Measurements from ENCODE around the gene SPATA4. TPM values are rescaled to one million over a fixed set of nuclear protein-coding genes. Genes with fewer than 3 reads are reported as not detected.

SPATA4 gene
- total RNA-seq, 4 donors from 2014 or later, result not detected

DNA sequence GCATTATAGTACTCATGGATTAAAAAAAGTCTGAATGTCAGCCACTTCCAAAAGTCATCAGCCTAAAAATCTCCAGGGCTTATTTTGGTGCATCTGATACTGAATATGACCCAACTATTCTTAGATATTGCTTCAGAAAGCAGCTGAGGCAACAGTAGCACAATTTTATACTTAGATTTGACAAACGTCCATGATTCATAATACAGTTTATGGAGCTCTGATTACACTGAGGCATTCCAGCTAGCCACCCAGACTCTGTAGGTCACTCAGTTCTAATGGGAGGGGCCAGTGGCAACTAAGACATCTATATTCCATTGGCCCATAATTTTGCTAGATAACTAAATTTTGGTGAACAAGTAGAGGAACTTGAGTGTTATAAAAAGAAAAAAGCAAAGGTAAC is 10.3 kb downstream of the SPATA4 start:
- intact Hi-C loops (cut with DNase I), result no loop called here

GRCh38 chr4:176163041-176163440 is 32.3 kb downstream of the SPATA4 start:
- H3K9me3 ChIP-seq, result no peaks in the 10 kb centered on the region
- 87 to 92% methylated on average over 3 of the region's 3 CpGs for whole genome bisulfite sequencing, 2 donors

More for the DNA sequence above, 10.3 kb downstream of the SPATA4 start:
- no peak overlapping the region for H3K4me3 ChIP-seq
- TF ChIP-seq POLR2A (IDR thresholded peaks at IDR 0.05) (no peak), CTCF (IDR thresholded peaks at IDR 0.05) (no peak)
- DNase-seq, result no peak
- no peak overlapping the region for H3K27ac ChIP-seq
- H3K9me3 ChIP-seq, result no peaks in the 10 kb centered on the region
- no peaks in the 10 kb centered on the region for H3K36me3 ChIP-seq
- H3K4me1 ChIP-seq, result no peaks in the 10 kb centered on the region
- 42 to 50% methylated on average over 1 of the region's 1 CpG for WGBS, 2 donors
- H3K27me3 ChIP-seq, result no peaks in the 10 kb centered on the region

GRCh38 chr4:176156656-176157055 is 38.7 kb downstream of the SPATA4 start:
- Histone ChIP-seq H3K27ac (no peak overlapping the region), H3K9me3 (no peaks in the 10 kb centered on the region), H3K4me3 (no peak overlapping the region), H3K27me3 (no peaks in the 10 kb centered on the region), H3K4me1 (no peaks in the 10 kb centered on the region), H3K36me3 (peaks cover 0 to 6% (median 0%) of the 10 kb centered on the region in 3 donors)
- no peak for TF ChIP-seq CTCF (IDR thresholded peaks at IDR 0.05)
- TF ChIP-seq POLR2A (IDR thresholded peaks at IDR 0.05), result no peak
- 89 to 97% methylated on average over 5 of the region's 5 CpGs for WGBS, 2 donors
- no peak for DNase-seq
- intact Hi-C loops (cut with DNase I), result no loop called here

More at GRCh38 chr4:176163041-176163440, 32.3 kb downstream of the SPATA4 start:
- Histone ChIP-seq H3K27me3 (no peaks in the 10 kb centered on the region), H3K4me1 (no peaks in the 10 kb centered on the region), H3K4me3 (no peak overlapping the region), H3K27ac (no peak overlapping the region), H3K36me3 (peaks cover 0 to 6% (median 0%) of the 10 kb centered on the region in 3 donors)
- intact Hi-C loops (cut with DNase I), result no loop called here
- DNase-seq, result no peak
- TF ChIP-seq CTCF (IDR thresholded peaks at IDR 0.05), result no peak
- no peak for TF ChIP-seq POLR2A (IDR thresholded peaks at IDR 0.05)

DNA sequence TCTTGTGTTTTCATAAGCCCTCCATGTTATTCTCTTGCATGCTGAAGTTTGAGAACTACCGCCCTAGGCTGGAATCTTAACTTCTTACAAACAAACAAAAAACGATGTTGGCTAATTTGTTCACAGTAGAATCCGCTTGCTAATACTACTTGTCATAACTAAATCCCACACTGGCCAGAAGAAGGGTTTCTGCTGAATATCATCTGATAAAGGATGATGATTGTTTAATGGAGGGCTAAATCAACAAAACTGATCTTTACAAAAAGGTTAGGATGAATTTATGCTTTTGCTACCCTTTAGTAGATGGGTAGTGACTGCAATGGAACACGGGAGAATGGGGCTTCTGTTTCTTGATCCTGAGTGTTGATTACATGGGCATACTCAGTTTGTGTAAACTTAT is 42.3 kb downstream of the SPATA4 start:
- no peak for DNase-seq
- intact Hi-C loops (cut with DNase I), result no loop called here
- WGBS, 2 donors, result 56 to 58% methylated on average over 4 of the region's 4 CpGs

GRCh38 chr4:176150704-176151103 is 44.7 kb downstream of the SPATA4 start:
- WGBS, 2 donors, result 63 to 71% methylated on average over 2 of the region's 2 CpGs
- no peaks in the 10 kb centered on the region for H3K27me3 ChIP-seq
- no peak overlapping the region for H3K4me3 ChIP-seq
- no peaks in the 10 kb centered on the region for H3K36me3 ChIP-seq
- H3K27ac ChIP-seq, result no peak overlapping the region
- no peaks in the 10 kb centered on the region for H3K9me3 ChIP-seq
- no peak for DNase-seq
- no peaks in the 10 kb centered on the region for H3K4me1 ChIP-seq
- intact Hi-C loops (cut with DNase I), result no loop called here
- no peak for TF ChIP-seq POLR2A (IDR thresholded peaks at IDR 0.05)
- no peak for TF ChIP-seq CTCF (IDR thresholded peaks at IDR 0.05)

More for the DNA sequence above, 42.3 kb downstream of the SPATA4 start:
- Histone ChIP-seq H3K27ac (no peak overlapping the region), H3K9me3 (no peaks in the 10 kb centered on the region), H3K4me3 (no peak overlapping the region), H3K4me1 (no peaks in the 10 kb centered on the region), H3K27me3 (no peaks in the 10 kb centered on the region), H3K36me3 (no peaks in the 10 kb centered on the region)
- TF ChIP-seq CTCF (IDR thresholded peaks at IDR 0.05) (no peak), POLR2A (IDR thresholded peaks at IDR 0.05) (no peak)

Measured in esophagus squamous epithelium (tissue), 5 donors.